ENCODE results near the gene XKR3. TPM values are rescaled to one million over a fixed set of nuclear protein-coding genes. Genes with fewer than 3 reads are reported as not detected.

The XKR3 gene
- total and polyA plus RNA-seq, 3 donors from 2014 or later = 4.1 to 12.0 (median 4.9) TPM

DNA sequence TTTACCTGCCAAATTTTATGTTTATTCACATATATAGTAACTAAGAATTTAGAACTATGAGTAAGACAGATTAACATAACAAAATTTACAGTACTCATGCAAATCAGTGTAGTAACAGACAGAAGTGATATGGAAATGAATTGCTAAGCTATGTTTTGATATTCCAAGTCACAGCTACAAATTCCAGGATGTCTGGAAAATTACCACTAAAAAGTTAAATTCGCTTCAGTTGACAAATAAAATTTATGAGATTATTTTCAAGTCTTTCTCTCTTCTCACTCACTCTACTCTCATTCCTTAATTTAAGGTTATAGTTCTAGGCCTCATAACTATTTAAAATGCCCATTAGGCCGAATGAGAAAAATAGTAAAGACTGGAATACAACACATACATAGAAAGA, 18.1 kb downstream of the XKR3 start:
- TF ChIP-seq POLR2A (IDR thresholded peaks at IDR 0.05) = no peak
- TF ChIP-seq, protein P1, sequence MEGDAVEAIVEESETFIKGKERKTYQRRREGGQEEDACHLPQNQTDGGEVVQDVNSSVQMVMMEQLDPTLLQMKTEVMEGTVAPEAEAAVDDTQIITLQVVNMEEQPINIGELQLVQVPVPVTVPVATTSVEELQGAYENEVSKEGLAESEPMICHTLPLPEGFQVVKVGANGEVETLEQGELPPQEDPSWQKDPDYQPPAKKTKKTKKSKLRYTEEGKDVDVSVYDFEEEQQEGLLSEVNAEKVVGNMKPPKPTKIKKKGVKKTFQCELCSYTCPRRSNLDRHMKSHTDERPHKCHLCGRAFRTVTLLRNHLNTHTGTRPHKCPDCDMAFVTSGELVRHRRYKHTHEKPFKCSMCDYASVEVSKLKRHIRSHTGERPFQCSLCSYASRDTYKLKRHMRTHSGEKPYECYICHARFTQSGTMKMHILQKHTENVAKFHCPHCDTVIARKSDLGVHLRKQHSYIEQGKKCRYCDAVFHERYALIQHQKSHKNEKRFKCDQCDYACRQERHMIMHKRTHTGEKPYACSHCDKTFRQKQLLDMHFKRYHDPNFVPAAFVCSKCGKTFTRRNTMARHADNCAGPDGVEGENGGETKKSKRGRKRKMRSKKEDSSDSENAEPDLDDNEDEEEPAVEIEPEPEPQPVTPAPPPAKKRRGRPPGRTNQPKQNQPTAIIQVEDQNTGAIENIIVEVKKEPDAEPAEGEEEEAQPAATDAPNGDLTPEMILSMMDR (IDR thresholded peaks at IDR 0.05) = no peak
- H3K4me1 ChIP-seq = no peaks in the 10 kb centered on the region
- no peaks in the 10 kb centered on the region for H3K9me3 ChIP-seq
- H3K27me3 ChIP-seq = no peaks in the 10 kb centered on the region
- intact Hi-C loops (cut with DNase I; ENCODE audit: low total_unique reads) = no loop called here
- no peaks in the 10 kb centered on the region for H3K36me3 ChIP-seq (ENCODE audit: low read depth, missing control alignments)
- no peak overlapping the region for H3K27ac ChIP-seq
- no peak overlapping the region for H3K4me3 ChIP-seq
- 54 to 60% methylated on average over 2 of the region's 2 CpGs for WGBS, 2 donors
- DNase-seq = no peak

DNA sequence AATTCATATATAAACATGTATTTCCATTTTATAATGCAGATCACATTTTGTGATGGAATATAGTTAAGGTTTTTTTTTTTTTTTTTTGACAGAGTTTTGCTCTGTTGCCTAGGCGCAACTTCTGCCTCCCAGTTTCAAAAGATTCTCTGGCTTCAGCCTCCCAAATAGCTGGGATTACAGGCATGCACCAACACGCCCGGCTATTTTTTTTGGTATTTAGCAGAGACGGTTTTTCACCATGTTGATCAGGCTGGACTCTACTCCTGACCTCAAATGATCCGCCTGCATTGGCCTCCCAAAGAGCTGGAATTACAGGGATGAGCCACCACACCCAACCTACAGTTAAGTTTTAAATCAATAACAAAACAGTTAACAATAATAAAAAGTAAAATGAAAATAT, 18.8 kb downstream of the XKR3 start:
- WGBS, 2 donors = 88 to 92% methylated on average over 5 of the region's 5 CpGs
- no peak for DNase-seq
- Histone ChIP-seq H3K27ac (no peak overlapping the region), H3K4me3 (no peak overlapping the region), H3K36me3 (ENCODE audit: low read depth, missing control alignments) (no peaks in the 10 kb centered on the region), H3K27me3 (no peaks in the 10 kb centered on the region), H3K9me3 (no peaks in the 10 kb centered on the region), H3K4me1 (no peaks in the 10 kb centered on the region)
- TF ChIP-seq, protein P1 (IDR thresholded peaks at IDR 0.05) = no peak
- TF ChIP-seq POLR2A (IDR thresholded peaks at IDR 0.05) = no peak
- intact Hi-C loops (cut with DNase I; ENCODE audit: low total_unique reads) = no loop called here

DNA sequence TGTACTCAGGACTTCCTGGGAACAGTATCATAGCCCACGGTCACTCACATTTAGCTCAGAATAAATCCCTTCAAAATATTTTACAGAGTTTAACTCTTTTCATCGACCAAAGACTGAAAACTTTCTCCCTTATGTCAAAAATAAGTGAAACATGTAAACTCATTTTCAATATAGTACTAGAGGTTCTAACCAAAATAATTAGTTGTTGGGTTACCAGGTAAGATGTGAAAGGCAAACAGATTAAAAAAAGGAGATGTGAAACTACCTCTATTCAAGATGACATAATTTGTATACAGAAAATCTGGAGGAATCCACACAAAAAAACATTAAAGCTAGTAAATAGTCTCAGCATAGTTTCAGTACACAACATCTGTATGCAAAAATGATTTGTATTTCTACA, 20.3 kb downstream of the XKR3 start:
- intact Hi-C loops (cut with DNase I; ENCODE audit: low total_unique reads) = no loop called here
- Histone ChIP-seq H3K4me3 (no peak overlapping the region), H3K36me3 (ENCODE audit: low read depth, missing control alignments) (no peaks in the 10 kb centered on the region), H3K27me3 (no peaks in the 10 kb centered on the region), H3K9me3 (no peaks in the 10 kb centered on the region), H3K27ac (no peak overlapping the region), H3K4me1 (no peaks in the 10 kb centered on the region)
- WGBS, 2 donors = 71 to 73% methylated on average over 2 of the region's 2 CpGs
- DNase-seq = no peak
- no peak for TF ChIP-seq POLR2A (IDR thresholded peaks at IDR 0.05)
- TF ChIP-seq, protein P1 (IDR thresholded peaks at IDR 0.05) = no peak

DNA sequence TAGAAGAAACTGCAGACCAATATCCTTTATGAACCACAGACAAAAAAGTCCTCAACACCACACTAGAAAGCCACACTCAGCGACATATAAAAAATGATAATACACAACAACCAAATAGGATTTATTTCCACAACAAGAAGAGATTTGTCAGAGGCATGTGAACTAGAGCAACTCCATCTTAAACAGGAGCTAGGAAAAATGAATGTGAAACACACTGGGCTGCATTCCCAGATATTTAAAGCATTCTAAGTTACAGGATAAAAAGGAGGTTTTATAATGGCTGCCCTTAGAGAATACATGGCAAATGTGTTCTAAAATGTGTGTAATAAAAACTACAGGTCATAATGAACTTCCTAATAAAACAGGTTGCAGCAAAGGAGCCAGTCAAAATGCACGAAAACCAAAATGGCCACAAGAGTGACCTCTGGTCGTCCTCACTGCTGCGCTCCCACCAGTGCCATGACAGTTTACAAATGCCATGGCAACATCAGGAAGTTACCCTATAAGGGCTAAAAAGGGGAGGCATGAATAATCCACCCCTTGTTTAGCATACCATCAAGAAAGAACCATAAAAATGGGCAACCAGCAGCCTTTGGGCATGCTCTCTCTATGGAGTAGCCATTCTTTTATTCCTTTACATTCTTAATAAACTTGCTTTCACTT, 21.8 kb downstream of the XKR3 start:
- H3K9me3 ChIP-seq = no peaks in the 10 kb centered on the region
- H3K36me3 ChIP-seq (ENCODE audit: low read depth, missing control alignments) = no peaks in the 10 kb centered on the region
- TF ChIP-seq, protein P1 (IDR thresholded peaks at IDR 0.05) = no peak
- no peak for TF ChIP-seq POLR2A (IDR thresholded peaks at IDR 0.05)
- no peaks in the 10 kb centered on the region for H3K27me3 ChIP-seq
- no peak overlapping the region for H3K4me3 ChIP-seq
- H3K27ac ChIP-seq = no peak overlapping the region
- intact Hi-C loops (cut with DNase I; ENCODE audit: low total_unique reads) = no loop called here
- no peaks in the 10 kb centered on the region for H3K4me1 ChIP-seq
- WGBS, 2 donors = 79 to 83% methylated on average over 4 of the region's 4 CpGs
- DNase-seq = no peak

DNA sequence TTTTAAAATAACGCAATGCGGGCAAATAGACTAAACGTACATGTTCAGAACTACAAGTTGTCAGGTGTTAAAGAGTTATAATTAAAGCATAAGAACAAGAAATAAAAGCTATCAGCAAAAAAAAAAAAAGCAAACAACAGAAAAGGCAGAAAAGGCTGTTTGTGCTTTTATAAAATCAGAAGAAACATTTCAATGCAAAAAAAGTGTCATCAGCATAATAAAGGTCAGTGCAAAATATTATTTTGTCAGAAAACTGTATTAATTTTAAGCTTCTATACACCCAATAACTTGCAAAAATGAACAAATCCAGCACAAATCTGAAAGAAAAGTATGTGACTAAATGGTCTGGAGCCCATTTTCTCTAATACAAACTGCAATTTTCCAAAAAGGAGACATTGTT, 23.6 kb downstream of the XKR3 start:
- no peaks in the 10 kb centered on the region for H3K9me3 ChIP-seq
- no peak for DNase-seq
- no peaks in the 10 kb centered on the region for H3K4me1 ChIP-seq
- H3K27ac ChIP-seq = no peak overlapping the region
- no peaks in the 10 kb centered on the region for H3K27me3 ChIP-seq
- 89 to 91% methylated on average over 3 of the region's 3 CpGs for WGBS, 2 donors
- H3K4me3 ChIP-seq = no peak overlapping the region
- intact Hi-C loops (cut with DNase I; ENCODE audit: low total_unique reads) = no loop called here
- TF ChIP-seq POLR2A (IDR thresholded peaks at IDR 0.05) = no peak
- TF ChIP-seq, protein P1 (IDR thresholded peaks at IDR 0.05) = no peak
- no peaks in the 10 kb centered on the region for H3K36me3 ChIP-seq (ENCODE audit: low read depth, missing control alignments)
